ENCODE results near the gene PPHLN1.
"Not testable (repeated sequence)": the region's sequence is repeated elsewhere in the genome, so short reads cannot be mapped to it uniquely, and the experiment has no call there.

DNA sequence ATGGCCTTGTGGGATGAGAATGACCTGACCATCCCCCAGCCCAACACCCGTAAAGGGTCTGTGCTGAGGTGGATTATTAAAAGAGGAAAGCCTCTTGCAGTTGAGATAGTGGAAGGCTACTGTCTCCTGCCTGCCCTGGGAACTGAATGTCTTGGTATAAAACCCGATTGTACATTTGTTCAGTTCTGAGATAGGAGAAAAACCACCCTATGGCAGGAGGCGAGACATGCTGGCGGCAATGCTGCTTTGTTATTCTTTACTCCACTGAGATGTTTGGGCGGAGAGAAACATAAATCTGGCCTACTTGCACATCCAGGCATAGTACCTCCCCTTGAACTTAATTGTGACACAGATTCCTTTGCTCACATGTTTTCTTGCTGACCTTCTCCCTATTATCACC is 62.1 kb downstream of the PPHLN1 start:
- not testable (repeated sequence) for TF ChIP-seq POLR2A (IDR thresholded peaks at IDR 0.05; ENCODE audit: control extremely low read depth in 1 of 2, low read depth in 2 of 2, low read length in 2 of 2); RBBP5 (IDR thresholded peaks at IDR 0.05; ENCODE audit: borderline replicate concordance, low read depth, low read length); SUZ12 (IDR thresholded peaks at IDR 0.05; ENCODE audit: low read length); RFX5 (IDR thresholded peaks at IDR 0.05; ENCODE audit: borderline replicate concordance, low read depth, low read length); RXRA (IDR thresholded peaks at IDR 0.05; ENCODE audit: insufficient read depth, low read depth, low read length)
- TF ChIP-seq, protein P1, sequence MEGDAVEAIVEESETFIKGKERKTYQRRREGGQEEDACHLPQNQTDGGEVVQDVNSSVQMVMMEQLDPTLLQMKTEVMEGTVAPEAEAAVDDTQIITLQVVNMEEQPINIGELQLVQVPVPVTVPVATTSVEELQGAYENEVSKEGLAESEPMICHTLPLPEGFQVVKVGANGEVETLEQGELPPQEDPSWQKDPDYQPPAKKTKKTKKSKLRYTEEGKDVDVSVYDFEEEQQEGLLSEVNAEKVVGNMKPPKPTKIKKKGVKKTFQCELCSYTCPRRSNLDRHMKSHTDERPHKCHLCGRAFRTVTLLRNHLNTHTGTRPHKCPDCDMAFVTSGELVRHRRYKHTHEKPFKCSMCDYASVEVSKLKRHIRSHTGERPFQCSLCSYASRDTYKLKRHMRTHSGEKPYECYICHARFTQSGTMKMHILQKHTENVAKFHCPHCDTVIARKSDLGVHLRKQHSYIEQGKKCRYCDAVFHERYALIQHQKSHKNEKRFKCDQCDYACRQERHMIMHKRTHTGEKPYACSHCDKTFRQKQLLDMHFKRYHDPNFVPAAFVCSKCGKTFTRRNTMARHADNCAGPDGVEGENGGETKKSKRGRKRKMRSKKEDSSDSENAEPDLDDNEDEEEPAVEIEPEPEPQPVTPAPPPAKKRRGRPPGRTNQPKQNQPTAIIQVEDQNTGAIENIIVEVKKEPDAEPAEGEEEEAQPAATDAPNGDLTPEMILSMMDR (IDR thresholded peaks at IDR 0.05; ENCODE audit: control extremely low read depth in 1 of 3, insufficient read depth in 1 of 3, low read depth in 1 of 3, low read length in 3 of 3), result not testable (repeated sequence)
- TF ChIP-seq, protein P2, sequence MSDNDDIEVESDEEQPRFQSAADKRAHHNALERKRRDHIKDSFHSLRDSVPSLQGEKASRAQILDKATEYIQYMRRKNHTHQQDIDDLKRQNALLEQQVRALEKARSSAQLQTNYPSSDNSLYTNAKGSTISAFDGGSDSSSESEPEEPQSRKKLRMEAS (IDR thresholded peaks at IDR 0.05), result not testable (repeated sequence)

Measured in H1 (cell line).